IMR-90 (cell line): Measurements from ENCODE around the gene ANKLE2. TPM values are rescaled to one million over a fixed set of nuclear protein-coding genes. Genes with fewer than 3 reads are reported as not detected.

Experiments
- ATAC-seq: fragments of 200-7000 bp; cut with Tn5 transposase; 2 replicates; pipeline ENCODE4 v1.9.1; 2020; ENCODE audit warnings: low read depth, mild to moderate bottlenecking, moderate library complexity
- BruUV-seq: library from RNA; stranded (reverse); fragments of 400-500 nt; replicated peaks from 2 replicates; lab custom pipeline; 2021; lab: Mats Ljungman, UMichigan
- CTCF ChIA-PET: fragments of 300-600 bp; formaldehyde crosslinking; extraction: SDS; loops from one replicate; lab custom pipeline; 2021; ENCODE audit warnings: antibody characterized with exemption; lab: Yijun Ruan, JAX
- POLR2A ChIA-PET: fragments of 300-600 bp; sonication (Branson Sonifier 250); formaldehyde crosslinking; loops from one replicate; lab custom pipeline; 2022; ENCODE audit warnings: antibody characterized with exemption; ENCODE audit not compliant: unreplicated experiment; lab: Charles Lee
- DNase-seq: peaks from one replicate; pipeline ENCODE4 v3.0.0; 2013
- H2AFZ ChIP-seq: replicated peaks from 2 replicates; pipeline ENCODE3; 2013; ENCODE audit warnings: low read length, mild to moderate bottlenecking; ENCODE audit not compliant: poor library complexity
- H2AK5ac ChIP-seq: 2 replicates; pipeline ENCODE4 v1.6.1; 2013; ENCODE audit warnings: low read depth, low read length, inconsistent platforms
- H2AK9ac ChIP-seq: replicated peaks from 2 replicates; pipeline ENCODE3; 2013; ENCODE audit warnings: mild to moderate bottlenecking, low read depth, low read length, moderate library complexity; ENCODE audit not compliant: poor library complexity
- H2BK120ac ChIP-seq: 2 replicates; pipeline ENCODE4 v1.6.1; 2013; ENCODE audit warnings: low read depth, low read length, inconsistent platforms
- H2BK15ac ChIP-seq: 3 replicates; pipeline ENCODE4 v1.6.1; 2013; ENCODE audit warnings: low read depth, low read length, inconsistent platforms
- H2BK20ac ChIP-seq: 2 replicates; pipeline ENCODE4 v1.6.1; 2013; ENCODE audit warnings: low read depth, mild to moderate bottlenecking, inconsistent platforms, low read length, moderate library complexity
- H2BK5ac ChIP-seq: 2 replicates; pipeline ENCODE4 v1.6.1; 2013; ENCODE audit warnings: mild to moderate bottlenecking, low read depth, low read length, inconsistent platforms; ENCODE audit not compliant: poor library complexity, severe bottlenecking
- H3K14ac ChIP-seq: replicated peaks from 2 replicates; pipeline ENCODE4 v1.6.1; 2013; ENCODE audit warnings: low read depth, low read length, inconsistent platforms
- H3K18ac ChIP-seq: 2 replicates; pipeline ENCODE4 v1.6.1; 2013; ENCODE audit warnings: low read depth, low read length, control low read depth
- H3K23ac ChIP-seq: 2 replicates; pipeline ENCODE4 v1.6.1; 2013; ENCODE audit warnings: low read depth, low read length, inconsistent platforms
- H3K27ac ChIP-seq: 2 replicates; pipeline ENCODE4 v1.5.1; 2013; ENCODE audit warnings: mild to moderate bottlenecking, control low read depth, low read length; ENCODE audit not compliant: insufficient read depth
- H3K27me3 ChIP-seq: 2 replicates; pipeline ENCODE4 v1.6.1; 2013; ENCODE audit warnings: low read length; ENCODE audit not compliant: control insufficient read depth, insufficient read depth
- H3K36me3 ChIP-seq: 2 replicates; pipeline ENCODE4 v1.6.1; 2013; ENCODE audit warnings: low read length, mixed read lengths; ENCODE audit not compliant: control insufficient read depth, insufficient read depth
- H3K4ac ChIP-seq: 2 replicates; pipeline ENCODE4 v1.6.1; 2013; ENCODE audit warnings: low read depth, low read length, inconsistent platforms
- H3K4me1 ChIP-seq: 2 replicates; pipeline ENCODE4 v1.6.1; 2013; ENCODE audit warnings: low read length, mixed read lengths; ENCODE audit not compliant: control insufficient read depth, insufficient read depth
- H3K4me2 ChIP-seq: 2 replicates; pipeline ENCODE4 v1.6.1; 2013; ENCODE audit warnings: low read depth, mild to moderate bottlenecking, control low read depth, low read length, moderate library complexity
- H3K4me3 ChIP-seq: 2 replicates; pipeline ENCODE4 v1.5.1; 2013; ENCODE audit warnings: low read depth, mild to moderate bottlenecking, control low read depth, low read length, moderate library complexity; ENCODE audit not compliant: insufficient read depth
- H3K56ac ChIP-seq: 2 replicates; pipeline ENCODE4 v1.6.1; 2013; ENCODE audit warnings: low read length, inconsistent platforms; ENCODE audit not compliant: insufficient read depth; ENCODE audit errors: extremely low read depth
- H3K79me1 ChIP-seq, 2 experiments: 2 replicates each; pipeline ENCODE4 v1.6.1; 2013; ENCODE audit warnings: low read length in 2 of 2, inconsistent platforms in 1 of 2, low read depth in 1 of 2
- H3K9ac ChIP-seq: 2 replicates; pipeline ENCODE4 v1.6.1; 2013; ENCODE audit warnings: low read depth, low read length, control low read depth
- H3K9me1 ChIP-seq: 2 replicates; pipeline ENCODE4 v1.6.1; 2013; ENCODE audit warnings: low read length, inconsistent platforms; ENCODE audit not compliant: insufficient read depth
- H3K9me3 ChIP-seq: 2 replicates; pipeline ENCODE4 v1.6.1; 2013; ENCODE audit warnings: low read length; ENCODE audit not compliant: control insufficient read depth, insufficient read depth
- H4K20me1 ChIP-seq: 2 replicates; pipeline ENCODE4 v1.6.1; 2013; ENCODE audit warnings: low read length, inconsistent platforms; ENCODE audit not compliant: insufficient read depth
- H4K5ac ChIP-seq: 2 replicates; pipeline ENCODE4 v1.6.1; 2013; ENCODE audit warnings: mild to moderate bottlenecking, low read depth, low read length, control low read depth
- H4K8ac ChIP-seq, 2 experiments: 2 replicates each; pipeline ENCODE4 v1.6.1; 2013; ENCODE audit warnings: low read depth in 2 of 2, low read length in 2 of 2, control low read depth in 1 of 2, inconsistent platforms in 1 of 2
- H4K91ac ChIP-seq: 2 replicates; pipeline ENCODE4 v1.6.1; 2013; ENCODE audit warnings: low read depth, low read length, inconsistent platforms; ENCODE audit not compliant: insufficient read depth
- CEBPB ChIP-seq: IDR thresholded peaks from 2 replicates; pipeline ENCODE4 v1.6.1; 2012; ENCODE audit warnings: low read depth, low read length, improper control_type of control experiment
- ELK1 ChIP-seq: fragments of 150-350 bp; IDR thresholded peaks from 2 replicates; pipeline ENCODE4 v1.6.1; 2016; ENCODE audit warnings: low read depth, mild to moderate bottlenecking, low read length, moderate library complexity, borderline replicate concordance
- MAZ ChIP-seq: IDR thresholded peaks from 2 replicates; pipeline ENCODE4 v1.6.1; 2012; ENCODE audit warnings: low read depth, mild to moderate bottlenecking, low read length, improper control_type of control experiment, moderate library complexity, borderline replicate concordance
- POLR2A ChIP-seq: IDR thresholded peaks from 2 replicates; pipeline ENCODE4 v1.6.1; 2012; ENCODE audit warnings: mild to moderate bottlenecking, low read depth, low read length
- RCOR1 ChIP-seq: IDR thresholded peaks from 2 replicates; pipeline ENCODE4 v1.6.1; 2012; ENCODE audit warnings: mild to moderate bottlenecking, low read length, improper control_type of control experiment; ENCODE audit not compliant: insufficient replicate concordance
- WGBS, 2 experiments: methylation state at CpG; one replicate each; pipeline versions ENCODE4 v1.1.5 to v1.1.7; 2013; ENCODE audit warnings: missing lambda C conversion rate in 2 of 2; ENCODE audit not compliant: insufficient read length in 1 of 2; ENCODE audit errors: extremely low coverage in 2 of 2; 5-methylcytosine and 5-hydroxymethylcytosine counted together
- dilution Hi-C: fragments of 300-500 bp; cut with HindIII; formaldehyde crosslinking; loops from one replicate; pipeline ENCODE4 v1.14.3; 2018; ENCODE audit warnings: low sequenced_read_pairs; ENCODE audit not compliant: unreplicated experiment
- in situ Hi-C: fragments of 300-500 bp; cut with MboI; formaldehyde crosslinking; loops from 3 replicates; pipeline ENCODE4 v1.14.3; 2019; ENCODE audit warnings: low sequenced_read_pairs, inconsistent platforms, mixed read lengths
- intact Hi-C: fragments of 100-400 bp; cut with micrococcal nuclease; formaldehyde crosslinking; loops from 2 replicates; pipeline ENCODE4 v1.10.0; 2022
- polyA plus RNA-seq, 3 experiments: library from polyadenylated mRNA; depleted of rRNA; stranded (reverse); fragments of >200 nt; gene quantifications; 2 replicates each; pipeline ENCODE4 v1.2.3, GENCODE V29; 2012; ENCODE audit warnings: low replicate concordance in 1 of 3
- total RNA-seq: library from RNA; depleted of rRNA; stranded (reverse); fragments of >200 nt; gene quantifications from 2 replicates; pipeline ENCODE4 v1.2.3, GENCODE V29; 2012

ANKLE2 gene
- total and polyA plus RNA-seq, 2 of the 4 experiments (the other 2 are of a cell fraction) = 63.4 to 82.4 TPM

- Histone ChIP-seq H2BK20ac (no peak overlapping the region), H4K5ac (no peak overlapping the region), H2BK120ac (no peak overlapping the region), H4K20me1 (peaks cover 15% of the 10 kb centered on the region), H2BK15ac (no peak overlapping the region), H3K36me3 (peaks cover 47% of the 10 kb centered on the region), H3K9me1 (no peaks in the 10 kb centered on the region), H3K9me3 (no peaks in the 10 kb centered on the region), H3K4me1 (no peaks in the 10 kb centered on the region), H2AK9ac (no peak overlapping the region), H3K4ac (no peak overlapping the region), H3K27me3 (no peaks in the 10 kb centered on the region), H3K14ac (no peak overlapping the region), H4K91ac (no peak overlapping the region), H3K4me2 (no peak overlapping the region), H3K18ac (no peak overlapping the region), H4K8ac (no peak overlapping the region), H3K27ac (no peak overlapping the region), H3K79me1 (peaks cover 20 to 41% of the 10 kb centered on the region in 2 experiments), H2AK5ac (no peak overlapping the region), H2BK5ac (no peak overlapping the region), H2AFZ (no peak overlapping the region), H3K23ac (no peak overlapping the region), H3K4me3 (no peak overlapping the region), H3K56ac (no peak overlapping the region), H3K9ac (no peak overlapping the region)
- DNase-seq = no peak
- ChIA-PET POLR2A (no interaction called here), CTCF (no interaction called here)
- TF ChIP-seq RCOR1 = no peak
- TF ChIP-seq MAZ = no peak
- TF ChIP-seq POLR2A = no peak
- TF ChIP-seq ELK1 = no peak
- no peak for TF ChIP-seq CEBPB
- dilution Hi-C loops = no loop called here
- in situ Hi-C loops = no loop called here
- 91% methylated on average over 12 of the region's 17 CpGs; no CpG with 5 or more reads in 1 of the 2 experiments for WGBS, 2 experiments
- intact Hi-C loops = no loop called here
- no peak for ATAC-seq
- no TSS peak for BruUV-seq
Observed at GRCh38 chr12:132717011-132717410, 44.6 kb downstream of the ANKLE2 start.
